ENCODE data around the gene OCRL.

Gene OCRL

DNA sequence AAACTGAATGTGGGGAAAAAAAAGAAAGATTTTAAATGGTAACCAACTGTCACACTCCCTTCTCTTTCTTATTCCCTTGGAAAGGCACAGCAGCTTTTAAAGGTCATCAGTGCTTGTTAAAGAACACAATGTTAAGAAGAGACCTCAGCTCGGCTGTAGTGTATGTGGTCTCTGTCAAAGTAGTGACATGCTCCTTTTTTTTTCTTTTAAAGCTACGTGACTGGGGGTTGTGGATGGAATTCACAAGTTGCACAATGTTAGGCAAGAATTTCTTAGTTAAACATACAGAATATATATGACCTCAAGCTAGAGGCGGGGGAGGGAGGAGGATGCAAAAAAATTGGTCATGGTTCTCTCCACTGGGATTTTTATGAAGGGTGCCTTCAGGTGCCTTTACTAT lies 45.6 kb downstream of the OCRL start:
- H3K36me3 ChIP-seq (ENCODE audit: low read length) = no peaks in the 10 kb centered on the region
- H3K4me2 ChIP-seq (ENCODE audit: low read depth, low read length, poor library complexity, severe bottlenecking) = no peak overlapping the region
- H3K79me2 ChIP-seq (ENCODE audit: insufficient read depth, low read length) = no peaks in the 10 kb centered on the region
- no peaks in the 10 kb centered on the region for H4K20me1 ChIP-seq (ENCODE audit: low read depth, low read length)
- TF ChIP-seq, protein P1, sequence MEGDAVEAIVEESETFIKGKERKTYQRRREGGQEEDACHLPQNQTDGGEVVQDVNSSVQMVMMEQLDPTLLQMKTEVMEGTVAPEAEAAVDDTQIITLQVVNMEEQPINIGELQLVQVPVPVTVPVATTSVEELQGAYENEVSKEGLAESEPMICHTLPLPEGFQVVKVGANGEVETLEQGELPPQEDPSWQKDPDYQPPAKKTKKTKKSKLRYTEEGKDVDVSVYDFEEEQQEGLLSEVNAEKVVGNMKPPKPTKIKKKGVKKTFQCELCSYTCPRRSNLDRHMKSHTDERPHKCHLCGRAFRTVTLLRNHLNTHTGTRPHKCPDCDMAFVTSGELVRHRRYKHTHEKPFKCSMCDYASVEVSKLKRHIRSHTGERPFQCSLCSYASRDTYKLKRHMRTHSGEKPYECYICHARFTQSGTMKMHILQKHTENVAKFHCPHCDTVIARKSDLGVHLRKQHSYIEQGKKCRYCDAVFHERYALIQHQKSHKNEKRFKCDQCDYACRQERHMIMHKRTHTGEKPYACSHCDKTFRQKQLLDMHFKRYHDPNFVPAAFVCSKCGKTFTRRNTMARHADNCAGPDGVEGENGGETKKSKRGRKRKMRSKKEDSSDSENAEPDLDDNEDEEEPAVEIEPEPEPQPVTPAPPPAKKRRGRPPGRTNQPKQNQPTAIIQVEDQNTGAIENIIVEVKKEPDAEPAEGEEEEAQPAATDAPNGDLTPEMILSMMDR (IDR thresholded peaks at IDR 0.05; ENCODE audit: insufficient read depth, low read length, poor library complexity, severe bottlenecking) = no peak
- TF ChIP-seq EZH2phosphoT487 (conservative IDR thresholded peaks at IDR 0.05; ENCODE audit: low read length) = no peak
- no peaks in the 10 kb centered on the region for H3F3A ChIP-seq (ENCODE audit: insufficient read depth)
- no peaks in the 10 kb centered on the region for H3K9me2 ChIP-seq (replicated peaks; ENCODE audit: insufficient read depth, low read length)
- no peak overlapping the region for H3K9ac ChIP-seq (ENCODE audit: low read length)
- no peak overlapping the region for H3K27ac ChIP-seq (ENCODE audit: low read depth, low read length)
- H3K4me3 ChIP-seq (ENCODE audit: insufficient read depth, low read length, poor library complexity, severe bottlenecking) = no peak overlapping the region
- no peak overlapping the region for H2AFZ ChIP-seq (ENCODE audit: low read depth, low read length, severe bottlenecking)
- H3K27me3 ChIP-seq (ENCODE audit: low read length) = no peaks in the 10 kb centered on the region
- H3K9me3 ChIP-seq (ENCODE audit: insufficient read depth, low read length) = no peaks in the 10 kb centered on the region

DNA sequence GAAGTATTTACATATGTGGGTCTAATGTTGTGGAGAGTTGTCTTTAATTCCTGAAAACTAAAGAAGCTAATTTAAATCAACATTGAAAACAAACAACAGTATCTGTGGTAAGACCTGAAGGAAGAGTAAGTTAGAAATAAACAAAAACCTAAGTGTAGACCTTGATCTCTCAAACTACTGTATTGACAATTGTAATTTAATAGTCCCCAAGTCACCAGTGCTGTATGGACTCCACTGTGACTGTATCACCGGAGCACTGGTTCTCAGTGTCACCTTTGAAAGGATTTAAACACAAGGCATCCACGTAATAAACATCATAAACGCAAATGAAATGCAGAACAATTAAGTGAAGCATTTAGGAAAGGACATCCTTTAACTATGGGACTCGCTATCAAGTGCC lies 46.4 kb downstream of the OCRL start:
- no peak overlapping the region for H3K27ac ChIP-seq (ENCODE audit: low read depth, low read length)
- no peaks in the 10 kb centered on the region for H3K79me2 ChIP-seq (ENCODE audit: insufficient read depth, low read length)
- no peak for TF ChIP-seq EZH2phosphoT487 (conservative IDR thresholded peaks at IDR 0.05; ENCODE audit: low read length)
- TF ChIP-seq, protein P1 (IDR thresholded peaks at IDR 0.05; ENCODE audit: insufficient read depth, low read length, poor library complexity, severe bottlenecking) = no peak
- no peaks in the 10 kb centered on the region for H4K20me1 ChIP-seq (ENCODE audit: low read depth, low read length)
- H3K9me3 ChIP-seq (ENCODE audit: insufficient read depth, low read length) = no peaks in the 10 kb centered on the region
- no peak overlapping the region for H3K4me3 ChIP-seq (ENCODE audit: insufficient read depth, low read length, poor library complexity, severe bottlenecking)
- H3F3A ChIP-seq (ENCODE audit: insufficient read depth) = no peaks in the 10 kb centered on the region
- no peak overlapping the region for H3K9ac ChIP-seq (ENCODE audit: low read length)
- H3K27me3 ChIP-seq (ENCODE audit: low read length) = no peaks in the 10 kb centered on the region
- H2AFZ ChIP-seq (ENCODE audit: low read depth, low read length, severe bottlenecking) = no peak overlapping the region
- H3K9me2 ChIP-seq (replicated peaks; ENCODE audit: insufficient read depth, low read length) = no peaks in the 10 kb centered on the region
- no peak overlapping the region for H3K4me2 ChIP-seq (ENCODE audit: low read depth, low read length, poor library complexity, severe bottlenecking)
- no peaks in the 10 kb centered on the region for H3K36me3 ChIP-seq (ENCODE audit: low read length)

DNA sequence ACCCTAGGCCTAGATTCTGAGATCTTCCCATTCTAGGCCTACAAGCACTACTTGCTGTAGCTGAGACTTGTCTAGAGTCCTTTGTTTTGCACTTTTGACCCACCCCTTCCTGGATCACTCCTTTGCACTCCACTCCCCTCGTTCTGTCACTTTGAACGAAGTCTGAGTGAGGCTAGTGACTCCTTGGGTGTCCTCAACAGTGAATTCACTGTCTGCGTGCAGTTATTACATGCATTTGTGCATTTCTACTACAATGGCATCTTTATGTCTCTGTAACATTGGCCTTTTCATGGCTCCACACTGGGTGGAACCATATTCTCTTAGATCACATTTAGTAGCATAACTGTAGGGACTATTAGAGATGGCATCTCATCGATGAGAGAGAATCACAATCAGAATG lies 50.5 kb downstream of the OCRL start:
- Histone ChIP-seq H3K27ac (ENCODE audit: low read depth, low read length) (no peak overlapping the region), H3K4me3 (ENCODE audit: insufficient read depth, low read length, poor library complexity, severe bottlenecking) (no peak overlapping the region), H3K9ac (ENCODE audit: low read length) (no peak overlapping the region), H3K27me3 (ENCODE audit: low read length) (no peaks in the 10 kb centered on the region), H3K36me3 (ENCODE audit: low read length) (no peaks in the 10 kb centered on the region), H3K9me3 (ENCODE audit: insufficient read depth, low read length) (no peaks in the 10 kb centered on the region), H3K79me2 (ENCODE audit: insufficient read depth, low read length) (no peaks in the 10 kb centered on the region), H3K4me2 (ENCODE audit: low read depth, low read length, poor library complexity, severe bottlenecking) (no peak overlapping the region), H3F3A (ENCODE audit: insufficient read depth) (no peaks in the 10 kb centered on the region), H4K20me1 (ENCODE audit: low read depth, low read length) (no peaks in the 10 kb centered on the region), H3K9me2 (replicated peaks; ENCODE audit: insufficient read depth, low read length) (no peaks in the 10 kb centered on the region), H2AFZ (ENCODE audit: low read depth, low read length, severe bottlenecking) (no peak overlapping the region)
- no peak for TF ChIP-seq EZH2phosphoT487 (conservative IDR thresholded peaks at IDR 0.05; ENCODE audit: low read length)
- TF ChIP-seq, protein P1 (IDR thresholded peaks at IDR 0.05; ENCODE audit: insufficient read depth, low read length, poor library complexity, severe bottlenecking) = no peak
